Type B pancreatic cell (in vitro differentiated cells): Measurements from ENCODE around the gene ZNF423. TPM values are rescaled to one million over a fixed set of nuclear protein-coding genes. Genes with fewer than 3 reads are reported as not detected.

Experiments used
- DNase-seq: peaks from one replicate; pipeline ENCODE4 v3.0.0; 2021; ENCODE audit warnings: mixed read lengths; ENCODE audit not compliant: unreplicated experiment; ENCODE audit errors: extremely low spot score
- H3K27ac Mint-ChIP-seq: 2 replicates; pipeline ENCODE4 v1.8.0; 2021; ENCODE audit warnings: mild to moderate bottlenecking, mixed read lengths
- H3K27me3 Mint-ChIP-seq: 2 replicates; pipeline ENCODE4 v1.8.0; 2021; ENCODE audit warnings: mixed read lengths
- H3K36me3 Mint-ChIP-seq: 2 replicates; pipeline ENCODE4 v1.8.0; 2021; ENCODE audit warnings: mixed read lengths
- H3K4me1 Mint-ChIP-seq: one replicate; pipeline ENCODE4 v1.8.0; 2021; ENCODE audit warnings: mixed read lengths; ENCODE audit not compliant: unreplicated experiment
- H3K4me3 Mint-ChIP-seq: 2 replicates; pipeline ENCODE4 v1.8.0; 2021; ENCODE audit warnings: mild to moderate bottlenecking, mixed read lengths
- H3K9me3 Mint-ChIP-seq: 2 replicates; pipeline ENCODE4 v1.8.0; 2021; ENCODE audit warnings: mixed read lengths
- total RNA-seq: library from RNA; stranded (reverse); gene quantifications from 2 replicates; pipeline ENCODE4 v1.2.1, GENCODE V29; 2021; ENCODE audit warnings: low replicate concordance
- TF ChIP-seq, protein P1 (sequence below): fragments of 200-600 bp; sonication (generic); conservative IDR thresholded peaks from 2 replicates; pipeline ENCODE4 v1.5.0; 2021; ENCODE audit warnings: antibody characterized with exemption, mild to moderate bottlenecking

ZNF423 gene
- total RNA-seq, 1 donor from 2014 or later = 72.6 TPM

DNA sequence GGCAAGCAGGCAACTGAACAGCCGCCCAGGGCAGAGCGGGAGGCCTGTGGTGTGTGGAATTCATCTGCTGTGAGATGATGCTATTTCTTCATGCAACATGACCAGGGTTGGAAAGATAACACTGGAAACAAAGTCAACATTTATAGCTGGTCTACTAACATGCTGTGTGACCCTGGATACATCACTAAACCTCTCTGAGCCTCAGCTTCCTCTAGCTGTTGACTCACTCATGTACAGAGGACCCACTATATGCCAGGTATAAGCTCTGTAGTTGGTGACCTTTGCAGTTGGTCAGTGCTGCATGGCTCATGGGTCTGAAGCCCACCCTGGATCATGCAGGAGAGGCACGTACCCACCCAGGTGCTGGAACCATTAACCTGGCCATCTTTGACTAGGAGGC is 180.9 kb downstream of the ZNF423 start:
- Mint-ChIP-seq H3K4me3 (no peak overlapping the region), H3K27me3 (no peaks in the 10 kb centered on the region), H3K9me3 (no peaks in the 10 kb centered on the region), H3K27ac (no peak overlapping the region), H3K4me1 (peaks cover 31% of the 10 kb centered on the region), H3K36me3 (peaks cover 6% of the 10 kb centered on the region)
- TF ChIP-seq, protein P1, sequence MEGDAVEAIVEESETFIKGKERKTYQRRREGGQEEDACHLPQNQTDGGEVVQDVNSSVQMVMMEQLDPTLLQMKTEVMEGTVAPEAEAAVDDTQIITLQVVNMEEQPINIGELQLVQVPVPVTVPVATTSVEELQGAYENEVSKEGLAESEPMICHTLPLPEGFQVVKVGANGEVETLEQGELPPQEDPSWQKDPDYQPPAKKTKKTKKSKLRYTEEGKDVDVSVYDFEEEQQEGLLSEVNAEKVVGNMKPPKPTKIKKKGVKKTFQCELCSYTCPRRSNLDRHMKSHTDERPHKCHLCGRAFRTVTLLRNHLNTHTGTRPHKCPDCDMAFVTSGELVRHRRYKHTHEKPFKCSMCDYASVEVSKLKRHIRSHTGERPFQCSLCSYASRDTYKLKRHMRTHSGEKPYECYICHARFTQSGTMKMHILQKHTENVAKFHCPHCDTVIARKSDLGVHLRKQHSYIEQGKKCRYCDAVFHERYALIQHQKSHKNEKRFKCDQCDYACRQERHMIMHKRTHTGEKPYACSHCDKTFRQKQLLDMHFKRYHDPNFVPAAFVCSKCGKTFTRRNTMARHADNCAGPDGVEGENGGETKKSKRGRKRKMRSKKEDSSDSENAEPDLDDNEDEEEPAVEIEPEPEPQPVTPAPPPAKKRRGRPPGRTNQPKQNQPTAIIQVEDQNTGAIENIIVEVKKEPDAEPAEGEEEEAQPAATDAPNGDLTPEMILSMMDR = no peak
- no peak for DNase-seq

DNA sequence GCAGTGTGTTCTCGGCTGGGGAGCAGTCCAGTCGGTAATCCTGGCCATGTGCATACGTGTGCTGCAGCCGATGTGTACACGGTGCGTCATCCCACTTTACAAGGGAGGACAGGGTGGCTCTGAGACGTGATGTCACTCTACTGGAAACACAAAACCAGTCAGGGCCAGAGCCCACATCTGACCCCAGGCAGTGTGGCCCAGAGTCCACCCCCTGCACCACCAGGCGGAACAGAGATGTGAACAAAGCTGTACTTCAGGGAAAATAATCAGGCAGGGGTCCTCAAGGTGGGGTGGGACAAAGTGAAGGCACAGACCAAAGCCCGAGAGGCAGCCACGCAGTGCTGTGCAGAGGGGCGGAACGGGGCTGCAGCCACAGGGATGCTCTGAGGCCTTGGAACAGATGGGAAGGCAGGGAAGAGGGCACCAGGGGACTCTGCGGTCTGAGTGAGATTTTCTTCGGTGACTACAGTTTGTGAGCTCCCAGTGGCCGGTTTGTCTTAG is 181.5 kb downstream of the ZNF423 start:
- Mint-ChIP-seq H3K36me3 (peaks cover 6% of the 10 kb centered on the region), H3K27me3 (no peaks in the 10 kb centered on the region), H3K9me3 (no peaks in the 10 kb centered on the region), H3K4me1 (peaks cover 31% of the 10 kb centered on the region), H3K4me3 (no peak overlapping the region), H3K27ac (no peak overlapping the region)
- TF ChIP-seq, protein P1 = no peak
- DNase-seq = no peak

DNA sequence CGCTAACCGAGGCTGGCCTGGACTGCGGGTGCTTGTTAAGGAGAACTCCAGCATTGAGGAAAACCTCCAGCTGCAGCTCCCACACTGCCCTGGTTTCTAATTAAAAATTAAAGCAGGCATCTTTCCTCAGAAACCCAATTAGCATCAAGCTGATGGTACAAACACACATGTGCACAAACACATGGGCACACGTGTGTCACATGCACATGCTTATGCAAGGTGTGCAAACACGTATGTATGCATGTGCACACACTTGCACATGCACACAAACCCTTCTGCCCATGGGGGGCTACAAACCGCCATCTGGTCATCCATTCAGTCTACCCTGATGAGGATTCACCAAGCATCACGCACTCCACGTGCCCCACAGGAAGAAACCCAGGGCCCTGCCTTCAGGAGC is 182.5 kb downstream of the ZNF423 start:
- no peak overlapping the region for H3K4me3 Mint-ChIP-seq
- no peaks in the 10 kb centered on the region for H3K9me3 Mint-ChIP-seq
- no peak overlapping the region for H3K27ac Mint-ChIP-seq
- peaks cover 31% of the 10 kb centered on the region for H3K4me1 Mint-ChIP-seq
- H3K27me3 Mint-ChIP-seq = no peaks in the 10 kb centered on the region
- DNase-seq = no peak
- TF ChIP-seq, protein P1 = no peak
- peaks cover 6% of the 10 kb centered on the region for H3K36me3 Mint-ChIP-seq

DNA sequence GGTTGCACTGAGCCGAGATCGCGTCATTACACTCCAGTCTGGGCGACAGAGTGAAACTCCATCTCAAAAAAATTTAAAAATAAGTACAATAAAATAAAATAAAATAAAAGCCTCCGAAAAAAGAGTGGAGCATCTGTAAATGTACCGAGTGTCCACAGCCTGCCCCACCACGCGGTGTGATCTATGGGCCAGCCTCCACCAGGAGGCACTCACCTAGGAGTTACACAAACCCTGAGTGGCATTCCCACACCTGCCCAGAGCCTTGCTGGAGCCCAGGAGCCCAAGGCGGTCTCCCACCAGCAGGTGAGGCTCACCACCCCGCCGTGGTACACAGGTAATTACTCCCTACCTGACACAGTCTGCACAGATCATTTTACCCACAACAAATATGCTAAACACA is 183.2 kb downstream of the ZNF423 start:
- TF ChIP-seq, protein P1 = peak; percentile 21
- DNase-seq = no peak
- H3K36me3 Mint-ChIP-seq = peaks cover 6% of the 10 kb centered on the region
- no peaks in the 10 kb centered on the region for H3K27me3 Mint-ChIP-seq
- H3K4me1 Mint-ChIP-seq = peaks cover 31% of the 10 kb centered on the region
- H3K4me3 Mint-ChIP-seq = no peak overlapping the region
- H3K27ac Mint-ChIP-seq = no peak overlapping the region
- H3K9me3 Mint-ChIP-seq = no peaks in the 10 kb centered on the region

DNA sequence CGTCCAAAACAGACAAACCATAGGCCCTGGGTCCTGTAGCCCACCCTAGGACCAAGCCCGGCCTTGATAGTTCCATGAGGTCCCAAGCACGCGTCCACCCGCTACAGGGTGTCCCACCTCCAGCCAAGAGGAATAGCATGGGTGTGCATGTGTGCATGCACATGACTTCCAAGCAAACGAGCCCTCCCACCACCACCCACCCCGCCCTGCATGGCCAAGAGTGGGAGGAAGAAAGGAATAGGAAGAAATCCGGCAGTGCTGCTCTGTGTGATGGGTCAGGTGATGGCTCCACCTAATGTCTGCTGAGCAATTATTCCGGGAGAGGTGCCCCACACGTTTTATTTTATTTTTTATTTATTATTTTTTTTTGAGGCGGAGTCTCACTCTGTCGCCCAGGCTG is 184.6 kb downstream of the ZNF423 start:
- TF ChIP-seq, protein P1 = no peak
- Mint-ChIP-seq H3K36me3 (peaks cover 6% of the 10 kb centered on the region), H3K27ac (no peak overlapping the region), H3K4me1 (peaks cover 36% of the 10 kb centered on the region), H3K9me3 (no peaks in the 10 kb centered on the region), H3K27me3 (no peaks in the 10 kb centered on the region), H3K4me3 (no peak overlapping the region)
- no peak for DNase-seq

DNA sequence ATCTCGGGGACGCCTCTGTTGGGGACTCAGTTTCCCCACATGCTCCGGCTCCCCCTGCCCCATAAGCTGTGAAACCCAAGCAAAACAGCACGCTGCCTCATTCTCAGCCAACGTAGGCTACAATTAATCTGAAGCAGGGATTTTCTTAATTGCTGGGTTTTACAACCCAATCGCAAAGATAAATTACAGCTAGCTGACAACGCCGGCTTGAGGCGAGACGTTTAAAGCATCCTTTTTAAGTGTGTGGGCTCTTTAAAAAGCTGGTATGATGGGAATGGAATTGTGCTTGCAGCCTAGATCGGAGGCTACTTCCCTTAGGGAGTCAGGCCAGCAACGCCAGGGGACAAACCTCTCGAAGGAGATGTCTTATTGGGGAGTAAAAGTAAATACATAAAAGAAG is 185.3 kb downstream of the ZNF423 start:
- H3K36me3 Mint-ChIP-seq = peaks cover under 1% of the 10 kb centered on the region

More for the DNA sequence above, 185.3 kb downstream of the ZNF423 start:
- TF ChIP-seq, protein P1 = no peak
- no peaks in the 10 kb centered on the region for H3K9me3 Mint-ChIP-seq
- DNase-seq = no peak
- H3K4me3 Mint-ChIP-seq = no peak overlapping the region
- H3K27ac Mint-ChIP-seq = no peak overlapping the region
- no peaks in the 10 kb centered on the region for H3K27me3 Mint-ChIP-seq
- peaks cover 34% of the 10 kb centered on the region for H3K4me1 Mint-ChIP-seq
